ENCODE data around the gene DDX52.
"Not testable (repeated sequence)": the region's sequence is repeated elsewhere in the genome, so short reads cannot be mapped to it uniquely, and the experiment has no call there.

Gene DDX52

DNA sequence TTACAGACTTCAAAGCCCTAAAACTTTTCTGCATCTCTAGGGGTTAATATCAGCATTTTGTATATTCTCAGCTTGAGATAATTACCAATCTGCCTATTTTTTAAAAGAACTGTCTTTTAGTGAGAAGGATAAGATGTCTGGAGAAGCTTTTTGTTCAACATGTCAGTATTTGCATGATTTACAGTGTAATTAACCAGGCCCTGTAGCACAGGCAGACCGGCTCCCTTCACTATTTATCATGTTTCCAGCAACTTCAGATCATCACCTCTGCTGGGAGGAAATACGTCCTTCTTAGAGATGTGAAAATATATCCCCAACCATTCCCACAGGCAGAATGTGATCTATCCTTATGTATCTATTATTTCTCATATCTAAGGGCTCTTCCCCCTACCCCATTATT is 8.6 kb upstream of the DDX52 start:
- DNase-seq (ENCODE audit: low read depth in 2 of 2), result no peak

DNA sequence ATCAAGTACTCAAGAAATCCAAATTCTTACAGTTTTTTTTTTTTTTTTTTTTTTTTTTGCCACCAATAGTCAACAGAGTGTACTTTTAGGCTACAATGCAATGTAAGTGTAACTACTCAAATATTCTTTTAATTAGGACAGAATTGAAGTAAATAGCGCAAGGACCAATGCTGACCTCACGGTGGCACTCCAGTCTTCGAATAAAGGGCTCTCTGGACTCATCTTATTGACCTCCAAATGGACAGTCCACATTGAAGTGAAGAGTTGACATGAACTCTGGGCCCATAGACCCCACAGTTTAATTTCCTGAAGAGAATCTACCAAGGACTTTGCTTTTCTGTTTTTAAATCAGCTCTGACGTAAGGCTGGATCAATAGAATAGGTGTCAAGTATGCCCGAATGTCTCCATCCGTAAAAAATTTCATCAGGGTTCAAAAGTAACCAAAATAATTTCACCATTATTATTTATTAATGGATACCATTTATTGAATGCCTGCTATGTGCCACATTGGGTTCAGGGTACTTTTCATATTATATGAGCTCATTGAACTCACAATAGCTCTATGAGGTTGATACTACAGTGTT is 7.3 kb upstream of the DDX52 start:
- DNase-seq (ENCODE audit: low read depth in 2 of 2), result no peak

DNA sequence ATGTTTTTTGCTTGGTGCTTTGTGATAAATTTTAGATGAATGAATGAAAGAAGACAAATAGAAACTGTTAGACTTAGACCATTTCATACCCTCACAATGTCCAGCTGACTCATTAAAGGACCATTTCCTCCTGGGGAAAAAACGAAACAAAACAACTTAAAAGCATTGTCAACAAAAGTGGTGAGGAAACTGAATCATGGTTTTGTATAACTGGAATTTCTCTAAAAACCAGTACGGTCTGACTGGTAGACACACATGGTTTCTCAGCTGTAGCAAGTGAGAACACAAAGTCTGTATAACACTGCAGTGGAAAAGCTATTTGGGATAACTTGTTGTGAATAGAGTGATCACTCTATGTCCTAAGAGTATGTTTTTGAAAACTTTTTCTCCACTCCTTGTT is 5.3 kb upstream of the DDX52 start:
- no peak for DNase-seq (ENCODE audit: low read depth in 2 of 2)

DNA sequence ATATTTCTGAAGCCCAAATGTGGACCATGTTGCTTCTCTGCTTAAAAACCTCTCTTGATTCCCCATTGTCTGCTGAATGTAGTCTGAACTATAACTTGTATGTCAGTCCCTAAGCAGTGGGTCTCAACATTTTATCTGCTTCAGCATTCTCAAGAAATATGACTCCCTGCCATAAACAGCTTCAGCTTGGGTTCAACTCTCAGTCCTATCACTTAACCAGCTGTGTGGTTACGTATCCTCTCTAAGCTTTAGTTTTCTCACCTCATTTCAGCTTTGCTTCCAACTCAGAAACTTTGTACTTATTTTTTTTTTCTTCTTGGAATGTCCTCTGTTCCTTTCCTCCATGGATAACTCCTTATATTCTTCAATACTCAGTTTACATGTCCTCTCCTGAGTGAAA is 4.6 kb upstream of the DDX52 start:
- no peak for DNase-seq (ENCODE audit: low read depth in 2 of 2)

DNA sequence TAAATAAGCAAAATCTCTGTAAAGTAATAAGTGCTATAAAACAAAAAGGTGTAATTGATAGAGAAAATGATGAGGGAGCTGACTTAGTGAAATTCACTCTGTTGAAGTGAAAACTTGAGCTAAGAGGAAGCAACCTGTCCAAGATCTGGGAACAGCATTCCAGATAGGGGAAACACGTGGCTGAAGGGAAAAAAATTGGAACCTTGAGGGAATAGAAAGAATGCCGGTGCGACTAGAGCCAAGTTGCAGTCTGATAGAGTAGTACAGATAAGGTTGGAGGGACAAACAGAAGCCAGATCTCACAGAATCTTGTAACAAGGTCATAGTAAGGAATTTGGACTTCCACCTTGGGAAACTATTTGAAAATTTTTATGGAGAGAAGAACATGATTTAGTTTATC is 623 bp upstream of the DDX52 start:
- no peak for DNase-seq (ENCODE audit: low read depth in 2 of 2)

DNA sequence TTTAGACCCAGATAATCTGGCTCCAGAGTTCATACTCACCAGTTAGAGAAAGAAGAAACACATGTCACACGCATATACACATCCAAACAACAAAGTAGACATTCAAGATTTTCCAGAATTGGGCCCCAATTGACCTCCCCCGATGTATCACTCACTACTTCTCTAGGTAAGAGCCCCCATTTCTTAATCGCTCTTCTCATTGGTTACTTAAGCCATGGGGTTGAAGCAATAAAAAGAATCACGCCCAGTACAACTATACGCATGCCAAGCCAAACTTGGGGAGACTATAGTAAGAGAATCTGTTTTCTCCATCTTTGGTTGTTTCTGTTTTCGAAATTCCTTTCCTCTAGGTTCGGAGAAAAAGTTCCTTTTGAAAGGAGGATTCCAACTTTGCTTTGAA is 565 bp downstream of the DDX52 start:
- no peak for DNase-seq (ENCODE audit: low read depth in 2 of 2)

DNA sequence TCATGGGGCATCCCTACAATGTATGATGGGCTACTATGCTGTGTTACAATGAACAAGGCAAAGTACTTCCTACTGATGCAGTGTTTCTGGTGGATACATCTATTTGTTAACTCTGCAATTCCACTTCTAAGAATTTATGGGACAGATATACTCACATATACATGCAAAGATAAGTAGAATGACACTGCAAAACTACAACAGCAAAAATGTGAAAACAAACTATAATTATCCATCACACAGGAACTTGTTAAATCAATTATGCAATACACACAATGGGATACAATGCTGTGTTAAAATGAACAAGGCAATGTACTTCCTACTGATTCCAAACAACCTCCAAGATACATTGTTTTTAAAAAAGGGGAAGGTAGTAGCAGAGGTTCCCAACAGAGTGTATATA is 3.2 kb downstream of the DDX52 start:
- no peak for DNase-seq (ENCODE audit: low read depth in 2 of 2)

DNA sequence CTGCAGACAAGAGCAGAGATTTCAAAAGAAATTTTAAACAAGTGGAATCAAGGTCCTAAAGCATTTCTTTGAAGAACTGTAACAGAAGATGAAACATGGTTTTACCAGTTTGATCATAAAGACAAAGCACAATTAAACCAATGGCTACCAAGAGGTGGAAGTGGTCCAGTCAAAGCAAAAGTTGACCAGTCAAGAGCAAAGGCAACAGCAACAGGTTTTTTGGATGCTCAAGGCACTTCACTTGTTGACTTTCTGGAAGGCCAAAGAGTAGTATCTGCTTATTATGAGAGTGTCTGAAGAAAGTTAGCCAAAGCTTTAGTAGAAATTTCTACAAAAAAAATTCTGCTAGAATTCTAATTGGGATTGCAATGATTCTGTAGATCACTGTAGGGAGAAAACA is 5.3 kb downstream of the DDX52 start:
- DNase-seq (ENCODE audit: low read depth in 2 of 2), result no peak

DNA sequence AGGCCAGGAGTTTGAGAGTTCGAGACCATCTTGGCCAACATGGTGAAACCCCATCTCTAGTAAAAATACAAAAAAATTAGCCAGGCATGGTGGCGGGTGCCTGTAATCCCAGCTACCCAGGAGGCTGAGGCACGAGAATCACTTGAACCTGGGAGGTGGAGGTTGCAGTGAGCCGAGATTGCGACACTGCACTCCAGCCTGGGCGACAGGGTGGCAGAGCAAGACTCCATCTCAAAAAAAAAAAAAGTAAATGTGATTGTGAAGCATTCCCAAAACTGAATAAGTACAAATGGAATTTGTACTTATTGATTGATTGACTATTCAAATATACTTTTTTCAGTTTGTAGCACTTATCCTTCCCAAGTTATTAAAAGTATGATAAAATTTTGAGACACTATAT is 26.8 kb downstream of the DDX52 start:
- not testable (repeated sequence) for DNase-seq (ENCODE audit: low read depth in 2 of 2)

DNA sequence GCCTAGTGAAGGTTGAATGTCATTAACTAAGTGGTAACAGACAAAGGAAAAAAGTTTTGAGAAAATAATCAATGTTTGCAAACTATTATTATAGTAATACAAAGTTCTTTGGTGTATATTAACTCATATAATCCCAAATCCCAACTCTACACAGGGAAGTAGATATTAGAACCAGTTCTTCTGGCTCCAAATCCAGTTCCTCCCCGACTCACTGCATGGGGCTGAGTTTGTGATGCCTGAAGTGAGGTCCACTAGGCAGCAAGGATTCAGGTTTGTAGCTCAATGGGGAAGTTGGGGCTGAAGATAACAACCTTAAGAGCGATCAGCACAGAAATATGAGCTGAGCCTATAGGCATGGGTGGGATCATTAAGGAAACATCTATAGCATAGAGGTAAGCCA is 28.4 kb downstream of the DDX52 start:
- no peak for DNase-seq (ENCODE audit: low read depth in 2 of 2)

DNA sequence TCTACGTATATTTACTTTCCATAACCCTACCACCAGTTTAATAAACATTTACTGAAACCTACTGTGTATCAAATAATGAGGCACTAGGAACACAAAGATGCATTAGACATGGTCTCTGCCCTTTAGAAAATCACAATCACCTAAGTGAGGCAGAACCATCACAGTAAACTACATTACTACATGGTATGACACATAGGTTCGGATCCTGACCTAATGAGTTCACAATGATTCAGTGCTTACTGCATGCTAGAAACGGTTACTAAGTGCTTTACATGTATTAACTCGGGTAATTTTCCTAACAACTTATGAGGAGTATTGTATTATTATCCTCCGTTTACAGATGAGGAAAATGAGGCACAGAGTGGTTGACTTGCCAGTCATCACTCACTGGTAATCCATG is 28.9 kb downstream of the DDX52 start:
- no peak for DNase-seq (ENCODE audit: low read depth in 2 of 2)

DNA sequence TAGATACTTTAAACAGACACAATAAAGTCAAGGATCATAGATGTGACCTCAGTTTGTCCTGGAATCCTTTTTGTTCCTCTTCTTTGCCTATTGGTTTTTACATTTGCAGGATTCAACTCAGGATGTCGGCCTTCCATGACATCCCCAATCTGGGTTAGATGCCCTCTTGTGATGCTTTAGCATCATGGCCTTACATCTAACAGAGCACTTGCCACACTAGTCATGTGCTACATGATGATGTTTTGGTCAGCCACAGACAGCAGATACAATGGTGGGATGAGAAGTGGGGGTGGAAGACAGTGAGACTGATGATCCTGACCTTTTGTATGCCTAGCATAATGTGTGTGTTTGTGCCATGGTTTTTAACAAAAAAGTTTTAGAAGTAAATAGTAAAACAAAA is 32.3 kb downstream of the DDX52 start:
- DNase-seq (ENCODE audit: low read depth in 2 of 2), result no peak

DNA sequence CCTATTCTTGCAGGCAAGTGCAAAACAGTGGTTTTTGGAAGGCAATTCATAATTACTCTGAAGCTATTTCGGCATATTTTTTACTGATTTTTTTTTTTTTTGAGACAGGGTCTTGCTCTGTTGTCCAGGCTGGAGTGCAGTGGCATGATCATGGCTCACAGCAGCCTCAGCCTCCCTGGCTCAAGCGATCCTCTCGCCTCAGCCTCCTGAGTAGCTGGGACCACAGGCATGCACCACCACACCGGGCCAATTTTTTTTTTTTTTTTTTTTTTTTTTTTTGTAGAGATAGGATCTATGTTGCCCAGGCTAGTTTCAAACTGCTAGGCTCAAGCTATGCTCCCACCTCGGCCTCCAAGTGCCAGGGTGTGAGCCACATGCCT is 33.2 kb downstream of the DDX52 start:
- not testable (repeated sequence) for DNase-seq (ENCODE audit: low read depth in 2 of 2)

DNA sequence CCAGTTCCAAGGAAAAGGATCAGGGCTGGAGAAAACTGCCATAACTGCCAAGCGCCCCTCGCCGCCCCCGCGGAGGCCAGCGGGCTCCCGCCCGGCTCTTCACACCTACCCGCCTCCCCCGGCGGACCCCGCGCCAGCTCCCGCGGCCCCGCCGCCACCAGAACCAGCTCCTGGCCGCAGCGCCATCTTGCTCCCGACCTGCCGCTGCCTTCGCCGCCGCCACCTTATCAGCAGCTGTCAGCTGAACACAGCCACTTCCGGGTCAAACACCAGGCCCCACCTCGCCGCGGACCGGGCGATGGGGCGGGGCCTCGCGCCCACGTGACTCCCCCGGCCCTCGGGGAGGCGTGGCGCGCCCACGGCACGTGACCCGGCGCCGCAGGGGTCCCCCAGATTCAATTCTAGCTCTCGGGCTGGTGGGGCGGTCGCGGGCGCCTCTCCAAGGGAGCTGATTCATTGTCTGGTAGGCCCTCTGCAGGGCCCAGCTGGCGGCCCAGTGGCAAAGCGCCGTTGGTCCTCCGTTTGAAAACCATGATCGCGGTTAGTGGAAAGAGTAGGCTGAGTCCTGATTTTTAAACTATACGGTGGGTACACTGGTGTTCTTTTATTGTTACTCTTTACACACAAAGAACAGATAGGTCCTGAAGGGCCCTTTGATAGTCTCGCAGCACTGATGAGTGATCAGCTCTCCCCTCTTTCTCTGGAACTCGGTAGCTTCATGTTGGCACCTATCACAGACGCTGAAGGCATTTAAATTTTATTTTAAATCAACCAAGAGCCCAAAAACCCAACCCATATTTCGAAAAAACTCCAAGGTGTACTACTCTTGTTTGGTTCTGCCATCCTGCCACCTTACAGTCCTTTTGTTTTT is 33.8 kb downstream of the DDX52 start, which contains the start of gene SYNRG:
SYNRG (minus strand) TSS at position 249 of the 871 bp plus-strand sequence; CDS start at position 186, 63 bp downstream.
- DNase-seq (ENCODE audit: low read depth in 2 of 2), result peak; percentile 90 to 92

DNA sequence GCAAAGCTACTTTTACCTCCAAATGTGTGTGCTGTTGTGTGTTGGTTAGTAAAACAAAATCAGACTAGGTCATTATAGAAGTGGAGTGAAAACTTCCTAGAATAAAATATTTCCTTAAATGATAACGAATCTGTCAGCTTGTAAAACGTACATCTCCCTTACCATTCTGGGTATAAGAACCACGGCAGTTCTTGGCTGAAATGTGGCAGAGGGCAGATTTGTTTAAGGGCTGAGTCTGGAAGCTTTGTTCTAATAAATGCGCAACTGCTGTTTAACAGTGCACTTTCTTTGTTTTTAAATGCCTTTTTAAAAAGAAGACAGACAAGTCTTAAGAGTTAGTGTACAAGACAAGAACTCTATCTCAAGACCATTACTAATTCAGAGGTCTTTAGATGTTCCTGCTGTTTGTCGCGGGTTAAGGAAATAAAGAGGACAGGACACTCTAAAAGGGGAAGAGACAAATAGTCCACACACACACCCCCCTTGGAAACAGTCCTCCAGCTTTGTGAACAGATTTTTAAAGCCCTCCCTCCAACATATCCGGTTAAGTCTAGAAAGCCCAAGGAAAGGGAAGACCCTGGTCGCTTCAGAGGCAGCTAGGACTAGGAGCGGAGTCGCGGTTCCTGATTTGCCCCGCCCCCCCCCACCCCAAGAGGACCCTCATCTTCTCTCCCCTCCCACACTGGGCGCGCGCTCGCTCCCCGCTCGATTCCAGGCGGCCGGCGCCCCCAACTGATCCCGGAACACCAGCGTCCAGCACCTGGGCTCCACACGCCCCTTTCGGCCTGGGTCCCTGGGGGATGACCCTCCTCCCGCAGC is 34.7 kb downstream of the DDX52 start:
- peak in 1 of 2 donors; percentile 2 for DNase-seq (ENCODE audit: low read depth in 2 of 2)

DNA sequence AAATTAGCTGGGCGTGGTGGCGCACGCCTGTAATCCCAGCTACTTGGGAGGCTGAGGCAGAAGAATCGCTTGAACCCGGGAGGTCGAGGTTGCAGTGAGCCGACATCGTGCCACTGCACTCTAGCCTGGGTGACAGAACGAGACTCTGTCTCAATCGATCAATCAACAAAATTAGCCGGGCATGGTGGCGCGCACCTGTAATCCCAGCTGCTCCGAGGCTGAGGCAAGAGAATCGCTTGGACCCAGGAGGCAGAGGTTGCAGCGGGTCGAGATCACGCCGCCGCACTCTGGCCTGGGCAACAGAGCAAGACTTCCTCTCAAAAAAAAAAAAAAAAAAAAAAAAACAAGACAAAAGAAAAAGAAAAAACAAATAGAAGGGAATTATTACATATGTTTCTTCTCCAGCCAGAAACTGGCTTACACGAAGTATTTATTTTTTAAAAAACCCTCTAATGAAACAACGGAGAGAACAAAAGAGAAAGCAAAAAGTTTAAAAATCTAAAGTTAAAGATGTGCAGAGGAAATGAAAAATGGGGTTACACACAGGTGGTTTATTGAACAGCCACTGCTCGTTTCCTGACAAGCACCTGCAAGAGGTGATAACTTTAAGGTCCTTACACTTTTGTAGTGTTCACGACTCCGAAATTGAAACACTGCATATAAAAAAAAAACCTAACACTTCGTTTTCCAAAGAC is 35.5 kb downstream of the DDX52 start:
- DNase-seq (ENCODE audit: low read depth in 2 of 2), result peak in 1 of 2 donors; percentile 7

DNA sequence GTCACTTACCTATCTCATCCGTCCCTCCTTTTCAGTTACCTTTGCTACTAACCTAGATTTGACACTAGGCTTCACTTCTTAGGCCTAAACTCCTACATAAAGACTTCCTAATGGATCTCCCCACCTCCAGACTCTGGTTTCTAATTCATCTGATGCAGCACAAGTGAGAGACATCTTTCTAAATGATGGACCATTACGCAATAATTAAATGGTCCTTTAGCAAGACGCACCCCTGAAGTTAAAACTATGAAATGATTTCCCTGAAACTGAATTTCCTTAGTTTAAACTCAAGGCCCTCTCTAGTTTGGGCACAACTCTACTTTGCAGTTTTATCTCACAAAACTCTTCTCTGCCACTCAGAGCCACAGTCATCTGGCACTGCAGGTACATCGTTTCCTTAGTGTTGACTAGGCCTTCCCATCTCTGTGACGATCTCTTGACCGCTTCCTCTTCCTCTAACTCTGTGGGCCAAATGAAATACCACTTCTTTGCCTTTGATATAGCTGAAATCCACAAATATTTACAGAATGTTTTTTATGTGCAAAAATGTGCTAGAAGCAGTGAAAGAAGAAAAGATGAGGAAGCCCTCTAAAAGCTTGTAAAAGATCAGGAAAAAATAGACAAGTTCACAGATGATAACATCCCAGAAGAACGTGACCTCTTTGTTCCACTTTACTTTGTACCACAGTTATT is 37.3 kb downstream of the DDX52 start:
- peak in 1 of 2 donors; percentile 11 for DNase-seq (ENCODE audit: low read depth in 2 of 2)

DNA sequence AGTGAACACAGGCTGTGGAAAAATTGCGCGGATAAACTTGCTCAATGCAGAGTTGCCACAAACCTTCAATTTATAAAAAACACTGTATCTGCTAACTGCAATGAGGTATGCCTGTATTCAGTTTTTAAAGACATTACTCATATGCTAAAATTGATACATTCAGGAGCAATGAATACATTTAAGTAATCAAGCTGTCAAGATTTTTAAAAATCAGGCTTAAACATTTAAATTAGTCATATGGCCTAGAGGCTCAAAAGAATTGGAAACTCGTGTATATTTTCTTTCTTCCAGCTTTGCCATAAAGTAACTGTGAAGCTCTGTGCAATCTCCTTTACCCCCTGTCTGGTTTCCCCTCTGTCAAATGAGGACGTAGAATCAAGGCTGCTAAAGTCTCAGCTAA is 38.2 kb downstream of the DDX52 start:
- DNase-seq (ENCODE audit: low read depth in 2 of 2), result no peak

DNA sequence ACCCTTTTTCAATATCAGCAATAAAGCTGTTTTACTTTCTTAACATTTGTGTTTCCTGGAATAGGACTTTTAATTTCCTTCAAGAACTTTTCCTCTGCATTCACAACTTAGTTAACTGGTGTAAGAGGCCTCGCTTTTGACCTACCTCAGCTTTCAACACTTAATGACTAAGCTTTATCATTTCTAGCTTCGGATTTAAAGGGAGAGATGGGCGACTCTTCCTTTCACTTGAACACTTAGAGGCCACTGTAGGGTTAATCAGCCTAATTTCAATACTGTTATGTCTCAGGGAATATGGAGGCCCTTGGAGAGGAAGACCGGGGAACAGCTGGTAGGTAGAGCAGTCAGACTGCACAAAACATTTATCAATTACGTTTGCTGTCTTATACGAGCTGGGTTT is 38.7 kb downstream of the DDX52 start:
- no peak for DNase-seq (ENCODE audit: low read depth in 2 of 2)

DNA sequence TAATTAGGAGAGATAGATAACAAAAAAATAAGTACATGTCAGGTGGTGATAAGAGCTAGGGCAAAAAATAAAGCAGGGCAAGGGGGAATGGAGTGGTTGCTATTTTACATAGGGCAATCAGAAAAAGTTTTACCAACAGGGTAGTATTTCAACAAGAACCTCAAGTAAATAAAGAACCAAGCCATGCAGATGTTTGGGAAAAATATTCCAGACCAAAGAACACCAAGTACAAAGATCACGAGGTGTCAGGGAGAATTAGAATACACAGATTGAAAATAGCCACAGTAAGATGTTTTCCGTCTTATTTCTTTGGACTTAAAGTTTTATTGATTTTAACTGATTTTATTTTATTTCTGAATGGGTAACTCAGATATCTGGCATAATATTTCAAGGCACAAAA is 45.1 kb downstream of the DDX52 start:
- no peak for DNase-seq (ENCODE audit: low read depth in 2 of 2)

DNA sequence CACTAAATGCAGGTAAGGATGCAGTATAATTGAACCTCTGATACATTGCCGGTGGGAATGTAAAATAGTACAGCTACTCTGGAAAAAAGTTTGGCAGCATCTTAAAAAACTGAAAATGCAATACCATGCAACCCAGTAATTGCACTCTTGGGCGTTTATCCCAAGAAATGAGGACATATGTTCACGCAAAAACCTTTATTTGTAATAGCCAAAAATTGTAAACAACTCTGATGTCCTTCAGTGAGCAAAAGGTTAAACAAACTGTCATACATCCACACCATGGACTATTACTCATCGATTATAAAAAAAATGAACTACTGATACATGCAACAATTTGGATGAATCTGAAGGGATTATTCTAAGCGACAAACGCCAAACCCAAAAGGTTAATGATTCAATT is 51.0 kb downstream of the DDX52 start:
- DNase-seq (ENCODE audit: low read depth in 2 of 2), result no peak
